ENCODE measurements around the gene CNTN6.

DNA sequence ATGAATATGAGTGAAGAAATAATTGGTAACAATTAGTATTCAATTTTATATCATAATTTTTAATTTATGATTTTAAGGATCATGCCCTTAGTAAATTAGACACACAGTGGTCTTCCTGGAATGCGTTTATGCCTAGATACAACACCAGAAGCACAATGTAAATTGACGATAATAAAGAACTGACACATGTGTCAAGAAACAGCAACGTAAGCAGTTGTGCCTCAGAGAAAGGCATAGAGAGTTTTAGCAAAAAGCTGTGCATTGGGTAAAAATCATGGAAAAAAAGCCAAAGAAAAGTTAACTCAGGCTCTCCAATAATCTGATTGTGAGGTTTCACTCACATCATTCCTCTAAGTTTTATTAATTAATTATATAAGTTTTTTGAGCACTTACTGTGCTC is 37.0 kb upstream of the CNTN6 start:
- TF ChIP-seq, protein P1, sequence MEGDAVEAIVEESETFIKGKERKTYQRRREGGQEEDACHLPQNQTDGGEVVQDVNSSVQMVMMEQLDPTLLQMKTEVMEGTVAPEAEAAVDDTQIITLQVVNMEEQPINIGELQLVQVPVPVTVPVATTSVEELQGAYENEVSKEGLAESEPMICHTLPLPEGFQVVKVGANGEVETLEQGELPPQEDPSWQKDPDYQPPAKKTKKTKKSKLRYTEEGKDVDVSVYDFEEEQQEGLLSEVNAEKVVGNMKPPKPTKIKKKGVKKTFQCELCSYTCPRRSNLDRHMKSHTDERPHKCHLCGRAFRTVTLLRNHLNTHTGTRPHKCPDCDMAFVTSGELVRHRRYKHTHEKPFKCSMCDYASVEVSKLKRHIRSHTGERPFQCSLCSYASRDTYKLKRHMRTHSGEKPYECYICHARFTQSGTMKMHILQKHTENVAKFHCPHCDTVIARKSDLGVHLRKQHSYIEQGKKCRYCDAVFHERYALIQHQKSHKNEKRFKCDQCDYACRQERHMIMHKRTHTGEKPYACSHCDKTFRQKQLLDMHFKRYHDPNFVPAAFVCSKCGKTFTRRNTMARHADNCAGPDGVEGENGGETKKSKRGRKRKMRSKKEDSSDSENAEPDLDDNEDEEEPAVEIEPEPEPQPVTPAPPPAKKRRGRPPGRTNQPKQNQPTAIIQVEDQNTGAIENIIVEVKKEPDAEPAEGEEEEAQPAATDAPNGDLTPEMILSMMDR (optimal IDR thresholded peaks at IDR 0.05 in 1 of 3, IDR thresholded peaks at IDR 0.05 in 1 of 3, conservative IDR thresholded peaks at IDR 0.05 in 1 of 3; ENCODE audit: extremely low read depth in 1 of 3, insufficient read depth in 2 of 3, low read length in 3 of 3) = no peak
- no peak for TF ChIP-seq EZH2 (IDR thresholded peaks at IDR 0.05; ENCODE audit: low read length)

Measured in keratinocyte (primary cell).